A549 (cell line): ENCODE results near the gene NPAS2. TPM values are rescaled to one million over a fixed set of nuclear protein-coding genes. Genes with fewer than 3 reads are reported as not detected.

ENCODE experiments used
- ATAC-seq, 2 experiments: fragments of 200-7000 bp in 1 of 2; fragments of >200 bp in 1 of 2; cut with Nextera tagmentation in 1 of 2; cut with Tn5 transposase in 1 of 2; 3 replicates each; pipeline versions ENCODE4 v1.8.0 to v1.9.1; 2018 to 2020; ENCODE audit warnings: mild to moderate bottlenecking in 1 of 2, moderate library complexity in 1 of 2
- CTCF ChIA-PET: fragments of 300-600 bp; sonication (Branson Sonifier 250); formaldehyde crosslinking; extraction: SDS; loops from one replicate; lab custom pipeline; 2021; ENCODE audit warnings: antibody characterized with exemption, inconsistent platforms; lab: Yijun Ruan, JAX
- POLR2A ChIA-PET: fragments of 350-600 bp; formaldehyde crosslinking; extraction: SDS; loops from one replicate; lab custom pipeline; 2021; ENCODE audit warnings: antibody characterized with exemption, inconsistent platforms; lab: Yijun Ruan, JAX
- DNase-seq, 2 experiments: peaks; one replicate each; pipeline versions ENCODE4 v3.0.0 to v3.0.0-alpha.2; 2011 to 2016; ENCODE audit warnings: low read depth in 1 of 2, low spot score in 1 of 2
- FAIRE-seq: peaks from 2 replicates; lab custom pipeline; 2011; peaks lifted over from hg19 to GRCh38; lab: Jason Lieb, UNC
- H3K27ac ChIP-seq, 2 experiments: fragments of >200 bp; sonication (Bioruptor Twin); formaldehyde crosslinking; 3 replicates each; pipeline ENCODE4 v1.5.1; 2016 to 2017
- H3K4me1 ChIP-seq: fragments of >200 bp; sonication (Bioruptor Twin); formaldehyde crosslinking; 3 replicates; pipeline ENCODE4 v1.6.1; 2016
- H3K4me2 ChIP-seq: fragments of >200 bp; sonication (Bioruptor Twin); formaldehyde crosslinking; 3 replicates; pipeline ENCODE4 v1.6.1; 2016
- H3K4me3 ChIP-seq: fragments of >200 bp; sonication (Bioruptor Twin); formaldehyde crosslinking; 3 replicates; pipeline ENCODE4 v1.5.1; 2016
- H3K9me3 ChIP-seq: fragments of >200 bp; sonication (Bioruptor Twin); formaldehyde crosslinking; 3 replicates; pipeline ENCODE4 v1.6.1; 2016
- CBX2 ChIP-seq: fragments of 200-600 bp; sonication (generic); IDR thresholded peaks from 2 replicates; pipeline ENCODE4 v1.6.1; 2016; ENCODE audit warnings: low read depth, mild to moderate bottlenecking, borderline replicate concordance
- CEBPB ChIP-seq, 2 experiments: fragments of >200 bp in 1 of 2; sonication (Bioruptor Twin) in 1 of 2; formaldehyde crosslinking in 1 of 2; IDR thresholded peaks; 2 replicates each; pipeline ENCODE4 v1.6.1; 2012 to 2016
- CHD2 ChIP-seq: fragments of 150-350 bp; IDR thresholded peaks from 2 replicates; pipeline ENCODE4 v1.6.1; 2014; ENCODE audit warnings: low read length; ENCODE audit not compliant: partially characterized antibody
- CTCF ChIP-seq: fragments of >200 bp; sonication (Bioruptor Twin); formaldehyde crosslinking; IDR thresholded peaks from 3 replicates; pipeline ENCODE4 v1.5.1; 2016
- EHMT2 ChIP-seq: fragments of 200-600 bp; sonication (generic); IDR thresholded peaks from 2 replicates; pipeline ENCODE4 v1.6.1; 2016; ENCODE audit warnings: antibody characterized with exemption, low read depth, mild to moderate bottlenecking, moderate library complexity
- EP300 ChIP-seq, 2 experiments: fragments of >200 bp; sonication (Bioruptor Twin); formaldehyde crosslinking; IDR thresholded peaks; 2 replicates in 1 of 2; 3 replicates in 1 of 2; pipeline ENCODE4 v1.6.1; 2016 to 2017
- ESRRA ChIP-seq: fragments of 150-350 bp; IDR thresholded peaks from 2 replicates; pipeline ENCODE4 v1.6.1; 2014; ENCODE audit warnings: mild to moderate bottlenecking, low read length, borderline replicate concordance
- FOSB ChIP-seq: fragments of 250-450 bp; sonication (Bioruptor Pico); IDR thresholded peaks from 2 replicates; pipeline ENCODE4 v1.5.0; 2020; ENCODE audit warnings: mild to moderate bottlenecking, moderate library complexity
- FOSL2 ChIP-seq, 2 experiments: fragments of 450-650 bp in 1 of 2; fragments of >200 bp in 1 of 2; sonication (Bioruptor Twin) in 1 of 2; formaldehyde crosslinking; IDR thresholded peaks; 2 replicates each; pipeline versions ENCODE4 v1.5.0 to v1.6.1; 2016 to 2020; ENCODE audit warnings: mild to moderate bottlenecking in 1 of 2, moderate library complexity in 1 of 2
- FOXS1 ChIP-seq: fragments of 250-450 bp; sonication (Bioruptor Pico); IDR thresholded peaks from 2 replicates; pipeline ENCODE4 v1.5.0; 2020; ENCODE audit warnings: mild to moderate bottlenecking, moderate library complexity
- HDAC2 ChIP-seq: fragments of 200-600 bp; sonication (generic); IDR thresholded peaks from 2 replicates; pipeline ENCODE4 v1.6.1; 2016
- HOXA7 ChIP-seq: fragments of 250-450 bp; sonication (Bioruptor Pico); IDR thresholded peaks from 2 replicates; pipeline ENCODE4 v1.5.0; 2020; ENCODE audit warnings: mild to moderate bottlenecking, moderate library complexity
- HOXB13 ChIP-seq: fragments of 250-450 bp; sonication (Bioruptor Pico); IDR thresholded peaks from 2 replicates; pipeline ENCODE4 v1.5.0; 2020; ENCODE audit warnings: low read depth, mild to moderate bottlenecking, moderate library complexity
- JUN ChIP-seq, 2 experiments: fragments of >200 bp; sonication (Bioruptor Twin); formaldehyde crosslinking; IDR thresholded peaks; 2 replicates in 1 of 2; 3 replicates in 1 of 2; pipeline ENCODE4 v1.6.1; 2016 to 2017
- JUNB ChIP-seq: fragments of >200 bp; sonication (Bioruptor Twin); formaldehyde crosslinking; IDR thresholded peaks from 2 replicates; pipeline ENCODE4 v1.6.1; 2016
- KDM1A ChIP-seq: fragments of 200-600 bp; sonication (generic); IDR thresholded peaks from 2 replicates; pipeline ENCODE4 v1.6.1; 2016; ENCODE audit warnings: low read depth, mild to moderate bottlenecking
- KDM5A ChIP-seq: fragments of 200-600 bp; sonication (generic); IDR thresholded peaks from 2 replicates; pipeline ENCODE4 v1.6.1; 2016; ENCODE audit warnings: antibody characterized with exemption, mild to moderate bottlenecking
- MAFK ChIP-seq: fragments of 450-650 bp; IDR thresholded peaks from 2 replicates; pipeline ENCODE4 v1.6.1; 2014; ENCODE audit not compliant: partially characterized antibody
- MYC ChIP-seq: IDR thresholded peaks from 2 replicates; pipeline ENCODE4 v1.6.1; 2012; ENCODE audit warnings: mild to moderate bottlenecking, inconsistent platforms, low read length, improper control_type of control experiment, borderline replicate concordance
- NFE2L2 ChIP-seq: fragments of 150-350 bp; conservative IDR thresholded peaks from 2 replicates; pipeline ENCODE4 v1.6.1; 2014; ENCODE audit warnings: low read length
- PHF8 ChIP-seq: fragments of 200-600 bp; sonication (generic); IDR thresholded peaks from 2 replicates; pipeline ENCODE4 v1.6.1; 2016; ENCODE audit warnings: low read depth, mild to moderate bottlenecking, antibody characterized with exemption, moderate library complexity, borderline replicate concordance
- POLR2AphosphoS2 ChIP-seq: conservative IDR thresholded peaks from 2 replicates; pipeline ENCODE4 v1.6.1; 2012; ENCODE audit warnings: low read length, improper control_type of control experiment, inconsistent platforms
- RAD21 ChIP-seq, 2 experiments: fragments of >200 bp in 1 of 2; sonication (Bioruptor Twin) in 1 of 2; formaldehyde crosslinking in 1 of 2; IDR thresholded peaks in 1 of 2; conservative IDR thresholded peaks in 1 of 2; 2 replicates in 1 of 2; 3 replicates in 1 of 2; pipeline ENCODE4 v1.6.1; 2012 to 2018; ENCODE audit warnings: inconsistent platforms in 1 of 2
- RCOR1 ChIP-seq: fragments of 150-350 bp; IDR thresholded peaks from 2 replicates; pipeline ENCODE4 v1.6.1; 2014; ENCODE audit warnings: antibody characterized with exemption, low read length, low read depth
- SREBF2 ChIP-seq: fragments of 450-650 bp; IDR thresholded peaks from 2 replicates; pipeline ENCODE4 v1.6.1; 2014; ENCODE audit warnings: mild to moderate bottlenecking, moderate library complexity
- TFCP2L1 ChIP-seq: fragments of 250-450 bp; sonication (Bioruptor Pico); IDR thresholded peaks from 2 replicates; pipeline ENCODE4 v1.5.0; 2021; ENCODE audit warnings: mild to moderate bottlenecking
- TP53 ChIP-seq: fragments of 250-450 bp; sonication (Bioruptor Pico); IDR thresholded peaks from 2 replicates; pipeline ENCODE4 v1.5.0; 2021; ENCODE audit warnings: mild to moderate bottlenecking, moderate library complexity
- USF2 ChIP-seq: fragments of 450-650 bp; IDR thresholded peaks from 2 replicates; pipeline ENCODE4 v1.6.1; 2014; ENCODE audit warnings: antibody characterized with exemption
- ZC3H11A ChIP-seq: fragments of 450-650 bp; IDR thresholded peaks from 2 replicates; pipeline ENCODE4 v1.6.1; 2014; ENCODE audit warnings: antibody characterized with exemption, mild to moderate bottlenecking
- ZNF302 ChIP-seq: fragments of 250-450 bp; sonication (Bioruptor Pico); IDR thresholded peaks from 2 replicates; pipeline ENCODE4 v1.9.0; 2021; ENCODE audit warnings: inconsistent platforms, mild to moderate bottlenecking, moderate library complexity
- ZSCAN20 ChIP-seq: fragments of 250-450 bp; sonication (Bioruptor Pico); IDR thresholded peaks from 2 replicates; pipeline ENCODE4 v1.8.0; 2022; ENCODE audit warnings: mild to moderate bottlenecking, moderate library complexity
- WGBS: methylation state at CpG from one replicate; pipeline ENCODE4 v1.1.6; 2017; ENCODE audit errors: missing lambda C conversion rate; 5-methylcytosine and 5-hydroxymethylcytosine counted together
- polyA plus RNA-seq, 4 experiments: library from polyadenylated mRNA; depleted of rRNA in 3 of 4; stranded (reverse); fragments of >200 nt; fragmentation: RNase III in 1 of 4; extraction: RNeasy Plus Mini Kit Qiagen cat#74134 plus additional on column Dnase treatment in 1 of 4; gene quantifications; 2 replicates in 3 of 4; 3 replicates in 1 of 4; pipeline ENCODE4 v1.2.3, GENCODE V29; 2011 to 2017
- TF ChIP-seq, protein P1 (sequence below): fragments of 150-350 bp; IDR thresholded peaks from 2 replicates; pipeline ENCODE4 v1.6.1; 2014; ENCODE audit warnings: low read depth, mild to moderate bottlenecking, low read length
- TF ChIP-seq, protein P2 (sequence below): fragments of 250-450 bp; sonication (Bioruptor Pico); IDR thresholded peaks from 2 replicates; pipeline ENCODE4 v1.5.0; 2021; ENCODE audit warnings: mild to moderate bottlenecking, moderate library complexity, borderline replicate concordance
- TF ChIP-seq, protein P3 (sequence below): fragments of >200 bp; sonication (Bioruptor Twin); formaldehyde crosslinking; IDR thresholded peaks from 3 replicates; pipeline ENCODE4 v1.6.1; 2016
- TF ChIP-seq, protein P4 (sequence below): fragments of >200 bp; sonication (Bioruptor Twin); formaldehyde crosslinking; IDR thresholded peaks from 2 replicates; pipeline ENCODE4 v1.6.1; 2016

Gene NPAS2
- polyA plus RNA-seq, 2 of the 4 experiments (the other 2 are of a cell fraction), result 31.4 to 56.1 TPM

- WGBS, result 46% methylated on average over 7 of the region's 7 CpGs
- Histone ChIP-seq H3K4me2 (peak overlapping the region; percentile 60), H3K4me1 (peaks cover 77% of the 10 kb centered on the region), H3K9me3 (no peaks in the 10 kb centered on the region), H3K4me3 (no peak overlapping the region), H3K27ac (peak overlapping the region; percentile 78 to 80)
- CTCF ChIA-PET, result interaction anchor here (0.7 to 1.6 kb wide), 4 partner anchors 15 to 248 kb away, joined by 3 to 5 read pairs (median 3); no protein-coding TSS in a partner anchor
- POLR2A ChIA-PET, result interaction anchor here (1.3 to 1.8 kb wide), 2 partner anchors 28 to 48 kb away, joined by 3 to 6 read pairs; no protein-coding TSS in a partner anchor
- DNase-seq (peak in 1 of 2 experiments; percentile 54), FAIRE-seq (no peak), ATAC-seq (peak in 1 of 2 experiments; percentile 54; a peak in 3 of 6 replicates)
- peak; percentile 63 to 71; a peak in 3 of 5 replicates for TF ChIP-seq EP300 (IDR thresholded peaks at IDR 0.05)
- TF ChIP-seq HOXB13 (CRISPR knock-in tag), result no peak
- no peak for TF ChIP-seq KDM5A
- TF ChIP-seq ZSCAN20, result no peak
- TF ChIP-seq JUN (IDR thresholded peaks at IDR 0.05), result peak; percentile 40 to 48; a peak in 2 of 5 replicates
- TF ChIP-seq, protein P1, sequence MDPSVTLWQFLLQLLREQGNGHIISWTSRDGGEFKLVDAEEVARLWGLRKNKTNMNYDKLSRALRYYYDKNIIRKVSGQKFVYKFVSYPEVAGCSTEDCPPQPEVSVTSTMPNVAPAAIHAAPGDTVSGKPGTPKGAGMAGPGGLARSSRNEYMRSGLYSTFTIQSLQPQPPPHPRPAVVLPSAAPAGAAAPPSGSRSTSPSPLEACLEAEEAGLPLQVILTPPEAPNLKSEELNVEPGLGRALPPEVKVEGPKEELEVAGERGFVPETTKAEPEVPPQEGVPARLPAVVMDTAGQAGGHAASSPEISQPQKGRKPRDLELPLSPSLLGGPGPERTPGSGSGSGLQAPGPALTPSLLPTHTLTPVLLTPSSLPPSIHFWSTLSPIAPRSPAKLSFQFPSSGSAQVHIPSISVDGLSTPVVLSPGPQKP, result no peak
- TF ChIP-seq, protein P2, sequence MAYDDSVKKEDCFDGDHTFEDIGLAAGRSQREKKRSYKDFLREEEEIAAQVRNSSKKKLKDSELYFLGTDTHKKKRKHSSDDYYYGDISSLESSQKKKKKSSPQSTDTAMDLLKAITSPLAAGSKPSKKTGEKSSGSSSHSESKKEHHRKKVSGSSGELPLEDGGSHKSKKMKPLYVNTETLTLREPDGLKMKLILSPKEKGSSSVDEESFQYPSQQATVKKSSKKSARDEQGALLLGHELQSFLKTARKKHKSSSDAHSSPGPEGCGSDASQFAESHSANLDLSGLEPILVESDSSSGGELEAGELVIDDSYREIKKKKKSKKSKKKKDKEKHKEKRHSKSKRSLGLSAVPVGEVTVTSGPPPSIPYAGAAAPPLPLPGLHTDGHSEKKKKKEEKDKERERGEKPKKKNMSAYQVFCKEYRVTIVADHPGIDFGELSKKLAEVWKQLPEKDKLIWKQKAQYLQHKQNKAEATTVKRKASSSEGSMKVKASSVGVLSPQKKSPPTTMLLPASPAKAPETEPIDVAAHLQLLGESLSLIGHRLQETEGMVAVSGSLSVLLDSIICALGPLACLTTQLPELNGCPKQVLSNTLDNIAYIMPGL (CRISPR knock-in tag), result no peak
- no peak for TF ChIP-seq SREBF2
- TF ChIP-seq EHMT2, result no peak
- TF ChIP-seq TFCP2L1 (CRISPR knock-in tag), result no peak
- TF ChIP-seq POLR2AphosphoS2, result no peak
- no peak for TF ChIP-seq MYC
- TF ChIP-seq HDAC2, result no peak
- TF ChIP-seq CTCF, result no peak
- TF ChIP-seq FOSB (CRISPR knock-in tag), result no peak
- TF ChIP-seq NFE2L2, result no peak
- TF ChIP-seq, protein P3, sequence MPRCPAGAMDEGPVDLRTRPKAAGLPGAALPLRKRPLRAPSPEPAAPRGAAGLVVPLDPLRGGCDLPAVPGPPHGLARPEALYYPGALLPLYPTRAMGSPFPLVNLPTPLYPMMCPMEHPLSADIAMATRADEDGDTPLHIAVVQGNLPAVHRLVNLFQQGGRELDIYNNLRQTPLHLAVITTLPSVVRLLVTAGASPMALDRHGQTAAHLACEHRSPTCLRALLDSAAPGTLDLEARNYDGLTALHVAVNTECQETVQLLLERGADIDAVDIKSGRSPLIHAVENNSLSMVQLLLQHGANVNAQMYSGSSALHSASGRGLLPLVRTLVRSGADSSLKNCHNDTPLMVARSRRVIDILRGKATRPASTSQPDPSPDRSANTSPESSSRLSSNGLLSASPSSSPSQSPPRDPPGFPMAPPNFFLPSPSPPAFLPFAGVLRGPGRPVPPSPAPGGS, result no peak
- TF ChIP-seq HOXA7 (CRISPR knock-in tag), result no peak
- TF ChIP-seq, protein P4, sequence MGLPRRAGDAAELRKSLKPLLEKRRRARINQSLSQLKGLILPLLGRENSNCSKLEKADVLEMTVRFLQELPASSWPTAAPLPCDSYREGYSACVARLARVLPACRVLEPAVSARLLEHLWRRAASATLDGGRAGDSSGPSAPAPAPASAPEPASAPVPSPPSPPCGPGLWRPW, result no peak
- TF ChIP-seq RCOR1, result no peak
- TF ChIP-seq TP53 (CRISPR knock-in tag), result 0 out of 2 replicates have a peak, but pooled peaks have one; percentile 22
- no peak for TF ChIP-seq CBX2
- TF ChIP-seq FOSL2 (IDR thresholded peaks at IDR 0.05), result peak; percentile 50
- TF ChIP-seq FOSL2 (CRISPR knock-in tag; IDR thresholded peaks at IDR 0.05), result peak; percentile 65
- no peak for TF ChIP-seq CHD2
- no peak for TF ChIP-seq USF2
- TF ChIP-seq KDM1A, result no peak
- no peak for TF ChIP-seq PHF8
- peak; percentile 82 for TF ChIP-seq JUNB
- no peak for TF ChIP-seq CEBPB (IDR thresholded peaks at IDR 0.05)
- TF ChIP-seq ZNF302 (CRISPR knock-in tag), result no peak
- TF ChIP-seq RAD21 (conservative IDR thresholded peaks at IDR 0.05 in 1 of 2, IDR thresholded peaks at IDR 0.05 in 1 of 2), result no peak; a peak in 1 of 5 replicates
- no peak for TF ChIP-seq MAFK
- no peak for TF ChIP-seq ESRRA
- no peak for TF ChIP-seq FOXS1 (CRISPR knock-in tag)
- TF ChIP-seq ZC3H11A, result no peak
These were observed 35.1 kb downstream of the NPAS2 start for GRCh38 chr2:100855084-100855483.
